Transverse colon (tissue), 4 donors: ENCODE measurements around the gene CXCR4. TPM values are rescaled to one million over a fixed set of nuclear protein-coding genes. Genes with fewer than 3 reads are reported as not detected.

Experiments
- DNase-seq: peaks from one replicate; pipeline ENCODE4 v3.0.0-alpha.2; 2019
- H3K27ac ChIP-seq, 4 donors: fragments of 200-600 bp; sonication (generic); 2 replicates each; pipeline ENCODE4 v1.5.1; 2016 to 2018; ENCODE audit warnings: inconsistent platforms in 4 of 4
- H3K27me3 ChIP-seq: fragments of 200-600 bp; sonication (generic); 2 replicates; pipeline ENCODE4 v1.5.1; 2017; ENCODE audit warnings: inconsistent platforms
- H3K36me3 ChIP-seq, 4 donors: fragments of 200-600 bp; sonication (generic); 2 replicates each; pipeline ENCODE4 v1.5.1; 2017 to 2019; ENCODE audit warnings: inconsistent platforms in 4 of 4
- H3K4me1 ChIP-seq, 4 donors: fragments of 200-600 bp; sonication (generic); 2 replicates each; pipeline ENCODE4 v1.5.1; 2017 to 2020; ENCODE audit warnings: inconsistent platforms in 4 of 4
- H3K4me3 ChIP-seq, 4 donors: fragments of 200-600 bp; sonication (generic); 1 replicate in 1 of 4; 2 replicates in 3 of 4; pipeline versions ENCODE4 v1.5.1 to v1.6.1; 2017 to 2019; ENCODE audit warnings: inconsistent platforms in 4 of 4
- H3K9me3 ChIP-seq, 2 donors: fragments of 200-600 bp; sonication (generic); 2 replicates each; pipeline ENCODE4 v1.5.1; 2017 to 2019; ENCODE audit warnings: inconsistent platforms in 2 of 2
- CTCF ChIP-seq, 5 experiments: fragments of 200-600 bp in 3 of 5; fragments of 450-650 bp in 2 of 5; sonication (generic) in 3 of 5; IDR thresholded peaks; 1 replicate in 2 of 5; 2 replicates in 3 of 5; pipeline ENCODE4 v1.5.1; 2016 to 2017; ENCODE audit warnings: antibody characterized with exemption in 5 of 5, inconsistent platforms in 3 of 5, mild to moderate bottlenecking in 2 of 5, moderate library complexity in 1 of 5
- EP300 ChIP-seq: sonication (generic); formaldehyde crosslinking; IDR thresholded peaks from one replicate; pipeline ENCODE4 v1.6.1; 2017; ENCODE audit warnings: antibody characterized with exemption, low read depth
- POLR2A ChIP-seq: fragments of 450-650 bp; IDR thresholded peaks from one replicate; pipeline ENCODE4 v1.6.1; 2016; ENCODE audit warnings: antibody characterized with exemption, mild to moderate bottlenecking, moderate library complexity
- POLR2AphosphoS5 ChIP-seq, 3 donors: sonication (generic); formaldehyde crosslinking; IDR thresholded peaks; one replicate each; pipeline ENCODE4 v1.6.1; 2016; ENCODE audit warnings: antibody characterized with exemption in 3 of 3
- WGBS, 2 donors: methylation state at CpG; one replicate each; pipeline ENCODE4 v1.1.5; 2018; ENCODE audit warnings: low coverage in 1 of 2; 5-methylcytosine and 5-hydroxymethylcytosine counted together
- in situ Hi-C, 4 donors: fragments of 200-750 bp; cut with MboI; loops; one replicate each; pipeline versions ENCODE4 v1.15.0 to v1.15.1; 2017; ENCODE audit warnings: low sequenced_read_pairs in 3 of 4, low pct_ligation_motif_present in 1 of 4, low pct_unique_long_range_greater_than_20kb in 1 of 4
- intact Hi-C: fragments of 100-400 bp; cut with DNase I; formaldehyde crosslinking; loops from one replicate; pipeline ENCODE4 v1.15.1; 2023; ENCODE audit warnings: low total_unique reads
- total RNA-seq, 4 donors: library from RNA; depleted of rRNA; stranded (reverse); fragments of >200 nt; gene quantifications; one replicate each; pipeline ENCODE4 v1.1.0, GENCODE V29; 2016

Gene CXCR4
- total RNA-seq, 4 donors from 2014 or later: 9.6 to 62.7 (median 27.0) TPM

GRCh38 chr2:136133586-136133985 lies 15.6 kb upstream of the CXCR4 start:
- Histone ChIP-seq H3K4me3 (no peak overlapping the region), H3K4me1 (peaks cover 3 to 12% (median 6%) of the 10 kb centered on the region in 4 donors), H3K36me3 (no peaks in the 10 kb centered on the region), H3K27me3 (no peaks in the 10 kb centered on the region), H3K9me3 (no peaks in the 10 kb centered on the region), H3K27ac (peak overlapping the region in 3 of 4 donors; percentile 28 to 70 (median 54))
- intact Hi-C loops: no loop called here
- WGBS, 2 donors: 60 to 85% methylated on average over 1 to 5 of the region's 5 CpGs
- TF ChIP-seq CTCF (IDR thresholded peaks at IDR 0.05) (no peak), POLR2AphosphoS5 (IDR thresholded peaks at IDR 0.05) (no peak), EP300 (no peak), POLR2A (no peak)
- no peak for DNase-seq
- in situ Hi-C loops: no loop called here

- no peaks in the 10 kb centered on the region for H3K9me3 ChIP-seq
- intact Hi-C loops (no loop called here), in situ Hi-C loops (no loop called here)
- H3K36me3 ChIP-seq: no peaks in the 10 kb centered on the region
- TF ChIP-seq EP300 (no peak), POLR2AphosphoS5 (IDR thresholded peaks at IDR 0.05) (no peak), CTCF (IDR thresholded peaks at IDR 0.05) (no peak), POLR2A (no peak)
- 86% methylated on average over 1 of the region's 1 CpG; no CpG with 5 or more reads in 1 of the 2 donors for WGBS, 2 donors
- H3K27ac ChIP-seq: peak overlapping the region in 3 of 4 donors; percentile 28 to 70 (median 54)
- H3K27me3 ChIP-seq: no peaks in the 10 kb centered on the region
- no peak overlapping the region for H3K4me3 ChIP-seq
- H3K4me1 ChIP-seq: peaks cover 3 to 11% (median 6%) of the 10 kb centered on the region in 4 donors
- DNase-seq: no peak
Observed at GRCh38 chr2:136133176-136133575, 15.2 kb upstream of the CXCR4 start.

- Histone ChIP-seq H3K36me3 (no peaks in the 10 kb centered on the region), H3K4me3 (no peak overlapping the region), H3K27me3 (no peaks in the 10 kb centered on the region), H3K27ac (peak overlapping the region; percentile 28 to 70 (median 48)), H3K9me3 (no peaks in the 10 kb centered on the region), H3K4me1 (peaks cover 3 to 11% (median 6%) of the 10 kb centered on the region in 4 donors)
- in situ Hi-C loops: no loop called here
- no peak for DNase-seq
- intact Hi-C loops: no loop called here
- no peak for TF ChIP-seq EP300
- no peak for TF ChIP-seq POLR2AphosphoS5 (IDR thresholded peaks at IDR 0.05)
- TF ChIP-seq POLR2A: no peak
- TF ChIP-seq CTCF (IDR thresholded peaks at IDR 0.05): no peak
Observed at GRCh38 chr2:136132825-136133155, 14.8 kb upstream of the CXCR4 start.

GRCh38 chr2:136131961-136132824 lies 14.2 kb upstream of the CXCR4 start:
- TF ChIP-seq POLR2AphosphoS5 (IDR thresholded peaks at IDR 0.05) (peak in 2 of 3 donors; percentile 22 to 36), EP300 (no peak), POLR2A (peak; percentile 25)
- Histone ChIP-seq H3K27me3 (no peaks in the 10 kb centered on the region), H3K4me3 (no peak overlapping the region), H3K27ac (peak overlapping the region; percentile 28 to 70 (median 58)), H3K4me1 (peaks cover 3 to 11% (median 5%) of the 10 kb centered on the region in 4 donors), H3K36me3 (no peaks in the 10 kb centered on the region), H3K9me3 (no peaks in the 10 kb centered on the region)
- DNase-seq: peak; percentile 59
- intact Hi-C loops (no loop called here), in situ Hi-C loops (no loop called here)
- WGBS, 2 donors: 61 to 63% methylated on average over 10 to 16 of the region's 16 CpGs
